Activated CD4-positive, CD25-positive, alpha-beta regulatory T cell treated with anti-CD3 and anti-CD28 coated beads, Interleukin-2, amount 50 U/mL, for 72 hours (primary cell): ENCODE data around the gene ARL16.

ENCODE experiments used
- DNase-seq: peaks from one replicate; pipeline ENCODE4 v3.0.0; 2021

Gene ARL16

GRCh38 chr17:81638683-81639082 is 44.9 kb downstream of the ARL16 start:
- DNase-seq, result no peak

GRCh38 chr17:81636505-81637288 is 46.9 kb downstream of the ARL16 start, which contains the start of the genes NPLOC4 and TSPAN10:
Gene NPLOC4 (minus strand): TSS chr17:81637112. CDS start chr17:81636930, 182 bp downstream.
Gene TSPAN10 (plus strand): TSS chr17:81637196. CDS start chr17:81642413, 5,217 bp downstream.
- peak; percentile 88 for DNase-seq

GRCh38 chr17:81635973-81636504 is 47.6 kb downstream of the ARL16 start:
- no peak for DNase-seq

- no peak for DNase-seq
These were observed 48.2 kb downstream of the ARL16 start for GRCh38 chr17:81635431-81635830.

- DNase-seq, result no peak
These were observed 52.1 kb downstream of the ARL16 start for GRCh38 chr17:81631482-81631881.
